Cardiac septum (tissue), 1 donor: ENCODE measurements around the gene ILF3. TPM values are rescaled to one million over a fixed set of nuclear protein-coding genes. Genes with fewer than 3 reads are reported as not detected.

Experiments
- DNase-seq: peaks from one replicate; pipeline ENCODE4 v3.0.0-alpha.2; 2020; ENCODE audit warnings: low spot score
- intact Hi-C: fragments of 100-400 bp; cut with DNase I; formaldehyde crosslinking; loops from one replicate; pipeline ENCODE4 v1.14.0; 2022
- microRNA-seq: library from miRNA; unstranded; fragments of <30 nt; microRNA quantifications from one replicate; pipeline ENCODE4 v1.2.0, GENCODE V29; 2020
- total RNA-seq: library from RNA; stranded (reverse); fragmentation: NEBNext Ultra II Directional; extraction: Animal tissue kit (Norgen Biotek cat#: 25700); gene quantifications from one replicate; pipeline ENCODE4 v1.2.1, GENCODE V29; 2021
- donor health status: DM: no; HTN: no; CAD: no.

ILF3 gene
- total RNA-seq, 1 donor from 2014 or later: 115 TPM

DNA sequence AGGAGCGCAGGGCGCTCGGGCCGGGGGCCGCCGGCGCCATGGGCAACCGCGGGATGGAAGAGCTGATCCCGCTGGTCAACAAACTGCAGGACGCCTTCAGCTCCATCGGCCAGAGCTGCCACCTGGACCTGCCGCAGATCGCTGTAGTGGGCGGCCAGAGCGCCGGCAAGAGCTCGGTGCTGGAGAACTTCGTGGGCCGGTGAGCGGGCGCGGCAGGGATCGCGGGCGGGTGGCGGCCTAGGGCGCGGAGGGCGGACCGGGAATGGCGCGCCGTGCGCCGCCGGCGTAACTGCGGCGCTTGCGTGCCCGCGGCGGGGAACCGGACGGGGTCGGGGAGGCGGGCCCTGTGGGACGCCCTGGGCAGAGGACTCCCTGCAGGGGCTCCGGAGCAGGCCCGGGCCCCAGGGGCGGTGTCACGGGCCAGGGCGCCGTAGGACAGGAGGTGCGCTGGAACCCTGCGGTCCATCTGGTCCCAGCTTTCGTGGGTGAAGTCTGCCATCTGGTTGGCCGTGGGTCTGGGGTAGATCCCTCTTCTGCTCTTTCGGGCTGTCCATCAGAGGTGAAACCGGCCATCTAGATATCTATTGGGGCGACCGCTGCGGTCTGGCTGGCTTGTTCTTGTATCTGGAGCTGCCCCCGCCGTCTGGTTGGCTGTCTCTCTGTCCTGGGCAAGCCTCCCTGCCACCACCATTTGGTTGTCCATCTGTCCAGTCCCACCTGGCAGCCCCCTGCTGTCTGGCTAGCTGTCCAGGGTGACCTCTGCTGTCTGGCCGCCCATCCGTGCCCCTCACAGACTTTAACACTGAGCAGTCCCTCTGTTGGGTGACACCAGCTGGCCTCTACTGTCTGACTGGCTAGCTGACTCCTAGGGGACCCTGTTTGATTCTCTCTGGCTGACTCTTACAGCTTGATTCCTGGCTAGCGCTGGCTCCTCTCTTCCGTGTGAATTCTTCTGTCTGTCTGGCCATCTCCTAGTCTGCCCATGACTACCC, 64.4 kb downstream of the ILF3 start:
- intact Hi-C loops: loop anchor here (2.0 kb wide), 1 partner anchor 50 kb away; no protein-coding TSS in a partner anchor
- DNase-seq: peak; percentile 79

DNA sequence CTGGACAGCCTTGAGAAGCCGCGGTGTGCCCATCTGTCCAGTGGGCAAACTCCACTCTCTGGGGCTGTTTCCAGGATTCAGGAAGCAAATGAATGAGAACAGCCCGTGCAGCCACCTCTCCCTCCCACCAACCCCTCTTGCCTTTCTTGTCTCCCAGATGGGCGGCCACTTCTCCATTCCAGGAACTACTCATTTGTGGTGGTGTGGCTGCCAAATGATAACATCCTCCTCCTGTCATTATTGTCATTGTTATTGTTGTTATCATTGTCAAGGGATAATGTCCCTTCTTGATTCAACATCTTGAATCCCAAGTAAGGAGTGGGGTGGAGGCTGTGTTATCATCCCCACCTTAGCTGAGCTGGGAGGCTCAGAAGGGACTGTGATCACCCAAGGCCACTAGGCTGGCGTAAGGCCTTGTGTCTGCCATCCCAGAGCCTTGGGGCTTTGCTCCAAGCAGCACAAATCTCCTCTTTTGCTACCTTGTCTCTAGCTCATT, 65.4 kb downstream of the ILF3 start:
- no peak for DNase-seq
- intact Hi-C loops: loop anchor here (2.0 kb wide), 1 partner anchor 49 kb away; no protein-coding TSS in a partner anchor

DNA sequence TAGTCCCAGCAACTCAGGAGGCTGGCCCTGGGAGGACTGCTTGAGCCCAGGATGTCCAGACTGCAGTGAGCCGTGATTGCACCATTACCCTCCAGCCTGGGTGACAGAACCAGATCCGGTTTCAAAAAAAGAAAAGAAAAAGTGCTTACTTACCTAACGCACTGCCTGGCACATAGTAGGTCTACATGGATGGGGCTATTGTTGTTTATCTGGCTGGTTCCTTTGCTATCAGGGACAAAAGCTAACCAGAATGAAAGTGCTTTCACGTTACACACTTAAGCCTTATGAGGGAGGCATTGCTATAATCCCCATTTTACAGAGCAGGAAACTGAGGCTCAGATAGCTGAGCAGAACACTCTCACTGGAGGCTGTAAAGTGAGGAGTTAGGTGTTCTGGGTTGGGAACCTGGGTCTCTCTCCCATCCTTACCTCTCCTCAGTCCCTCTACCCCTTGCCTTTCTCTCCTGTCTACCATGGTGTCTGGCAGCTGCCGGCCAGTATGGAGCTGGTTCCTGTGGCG, 66.5 kb downstream of the ILF3 start:
- intact Hi-C loops: no loop called here
- no peak for DNase-seq

DNA sequence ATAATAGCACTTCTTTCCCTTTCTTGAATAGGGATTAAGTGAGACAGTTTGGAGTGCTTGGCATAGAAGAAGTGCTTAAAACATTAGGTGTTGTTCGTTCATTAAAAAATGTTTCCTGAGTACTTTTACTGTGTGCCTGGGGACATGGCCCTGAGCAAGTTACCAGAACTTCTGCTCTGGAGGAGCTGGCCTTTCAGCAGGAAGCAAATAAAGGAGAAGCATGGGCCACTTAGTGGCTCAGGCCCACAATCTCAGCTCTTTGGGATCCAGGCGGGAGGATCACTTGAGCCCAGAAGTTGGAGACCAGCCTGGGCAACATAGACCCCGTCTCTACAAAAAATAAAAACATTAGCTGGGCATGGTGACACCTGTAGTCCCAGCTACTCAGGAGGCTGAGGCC, 69.4 kb downstream of the ILF3 start:
- intact Hi-C loops: no loop called here
- DNase-seq: no peak

DNA sequence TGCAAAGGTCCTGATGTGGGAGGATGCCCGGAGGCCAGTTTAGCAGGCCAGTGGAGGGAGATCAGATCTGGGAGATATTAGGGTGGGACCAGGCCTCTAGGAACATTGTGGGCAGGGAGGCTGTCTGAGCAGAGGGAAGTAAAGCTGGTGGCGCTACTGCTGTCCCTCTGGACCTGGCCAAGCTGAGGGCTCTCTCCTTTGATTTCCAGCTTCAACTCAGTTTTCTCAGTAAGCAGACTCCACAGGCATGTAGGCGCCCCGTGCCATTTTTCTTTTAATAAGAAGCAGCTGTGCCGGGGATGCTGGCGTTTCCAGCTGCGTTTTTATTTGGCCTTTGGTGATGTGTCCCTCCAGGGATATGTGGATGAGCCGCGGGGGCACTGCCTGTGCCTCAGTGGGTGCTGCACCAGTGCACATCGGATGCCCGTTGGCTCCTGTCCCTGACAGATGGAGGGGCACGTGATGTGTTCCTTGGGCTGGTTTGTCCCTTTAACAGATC, 70.5 kb downstream of the ILF3 start:
- DNase-seq: no peak
- intact Hi-C loops: no loop called here

DNA sequence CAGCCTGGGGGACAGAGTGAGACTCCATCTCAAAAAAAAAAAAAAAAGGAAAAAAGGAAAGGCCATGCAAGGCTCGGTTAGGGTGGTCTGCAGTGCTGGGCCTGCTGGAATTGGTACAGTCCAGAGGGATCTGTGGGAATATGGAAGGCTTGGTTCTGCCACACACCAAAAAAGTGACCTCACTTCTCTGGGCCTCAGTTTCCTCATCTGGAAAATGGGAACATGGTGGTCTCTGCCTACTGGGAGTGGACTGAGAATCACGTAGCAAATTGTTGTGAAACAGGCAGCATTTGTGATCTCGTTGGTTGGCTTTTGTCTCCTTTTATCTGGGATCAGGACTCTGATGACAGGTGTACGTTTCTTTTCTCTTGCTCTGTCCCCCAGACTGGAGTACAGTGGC, 71.3 kb downstream of the ILF3 start:
- intact Hi-C loops: no loop called here
- DNase-seq: no peak

DNA sequence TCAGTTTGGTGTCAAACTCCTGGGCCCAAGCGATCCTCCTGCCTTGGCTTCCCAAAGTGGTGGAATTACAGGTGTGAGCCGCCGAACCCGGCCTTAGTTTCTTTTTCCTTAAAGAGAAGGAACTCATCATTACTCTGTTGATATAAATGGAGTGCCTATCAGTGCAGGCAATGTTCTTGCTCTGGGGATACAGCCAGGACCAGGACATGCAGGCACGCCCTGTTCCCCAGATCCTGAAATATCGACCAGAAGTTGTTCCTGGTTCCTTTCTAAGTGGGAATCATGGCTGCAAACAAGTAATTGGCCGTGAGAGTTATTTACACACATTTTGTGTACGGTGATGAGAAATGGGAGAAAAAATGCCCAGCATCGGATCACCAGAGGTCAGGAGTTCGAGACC, 72.1 kb downstream of the ILF3 start:
- intact Hi-C loops: no loop called here

DNA sequence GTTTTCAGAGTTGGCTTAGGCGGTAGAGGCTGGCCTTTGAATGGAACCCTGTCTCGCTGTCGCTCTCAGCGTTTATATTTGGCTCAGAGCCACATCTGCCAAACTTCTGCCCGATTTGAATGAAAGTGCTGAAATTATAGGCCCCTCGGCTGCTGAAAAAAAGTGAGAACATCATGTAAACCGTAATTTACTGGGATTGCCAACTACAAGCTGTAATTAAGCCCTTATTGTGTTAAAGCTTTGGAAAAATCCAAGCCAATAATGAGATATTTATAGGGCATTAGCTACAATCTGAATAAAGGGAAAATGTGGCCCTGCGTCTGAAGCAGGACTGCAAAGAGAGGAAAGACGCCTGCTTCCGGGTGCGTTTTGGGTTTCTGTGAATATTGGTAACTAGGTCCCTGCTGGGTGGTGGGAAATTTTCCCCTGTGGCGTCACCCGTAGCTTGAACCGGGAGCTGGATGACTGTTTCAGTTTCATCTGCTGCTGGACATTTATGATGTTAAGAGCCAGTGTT, 73.6 kb downstream of the ILF3 start:
- no peak for DNase-seq
- intact Hi-C loops: no loop called here

More for the DNA sequence above, 72.1 kb downstream of the ILF3 start:
- no peak for DNase-seq

DNA sequence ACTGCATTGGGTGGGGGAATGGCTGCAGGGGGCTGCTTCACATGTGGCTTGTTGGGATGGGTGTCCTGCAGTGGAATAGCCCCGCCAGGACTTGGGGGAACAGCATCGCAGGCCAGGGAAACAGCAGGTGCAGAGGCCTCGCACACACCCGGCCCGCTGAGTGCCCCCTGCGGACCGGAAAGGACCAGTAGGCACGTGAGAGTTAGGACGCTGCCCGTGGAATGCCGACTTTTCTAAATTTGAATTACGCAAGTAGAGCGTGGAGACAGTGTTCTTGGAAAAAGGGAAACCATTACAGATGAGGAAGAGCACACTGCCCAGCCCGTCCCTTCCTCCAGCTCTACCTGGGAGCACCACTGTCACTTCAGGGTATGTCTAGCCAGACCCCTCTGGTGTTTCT, 75.3 kb downstream of the ILF3 start:
- DNase-seq: no peak
- intact Hi-C loops: no loop called here

DNA sequence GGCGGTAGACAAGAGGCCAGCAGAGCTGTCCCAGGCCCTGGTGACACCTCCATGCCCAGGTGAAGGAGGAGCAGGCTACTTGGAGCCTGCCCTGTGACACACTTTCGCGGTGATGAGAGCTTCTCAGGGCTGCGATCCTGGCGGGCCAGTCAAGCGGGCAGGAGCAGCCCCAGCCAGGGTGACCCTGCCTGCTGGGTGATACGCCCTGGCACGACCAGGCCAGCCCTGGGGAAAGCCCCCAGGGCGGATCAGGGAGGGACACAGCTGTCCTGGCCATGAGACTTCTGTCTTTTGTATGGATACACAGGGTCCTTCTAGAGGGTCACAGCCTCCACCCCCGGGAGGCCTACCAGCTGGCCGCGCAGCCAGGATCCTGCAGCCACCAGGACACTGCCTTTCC, 76.8 kb downstream of the ILF3 start:
- DNase-seq: no peak
- intact Hi-C loops: no loop called here

DNA sequence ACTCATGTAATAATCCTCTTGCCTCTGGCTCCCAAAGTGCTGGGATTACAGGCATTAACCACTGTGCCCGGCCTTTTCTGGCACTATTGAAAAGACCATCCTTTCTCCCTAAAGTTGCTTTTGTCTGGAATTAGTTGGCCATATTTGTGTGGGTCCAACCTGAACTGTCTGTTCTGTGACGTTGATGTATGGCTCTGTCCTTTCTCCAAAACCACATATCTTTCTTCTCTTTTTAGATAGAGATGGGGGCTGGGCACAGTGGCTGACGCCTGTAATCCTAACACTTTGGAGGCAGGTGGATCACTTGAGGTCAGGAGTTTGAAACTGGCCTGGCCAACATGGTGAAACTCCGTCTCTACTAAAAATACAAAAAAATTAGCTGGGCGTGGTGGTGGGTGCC, 81.6 kb downstream of the ILF3 start:
- intact Hi-C loops: no loop called here
- DNase-seq: no peak

DNA sequence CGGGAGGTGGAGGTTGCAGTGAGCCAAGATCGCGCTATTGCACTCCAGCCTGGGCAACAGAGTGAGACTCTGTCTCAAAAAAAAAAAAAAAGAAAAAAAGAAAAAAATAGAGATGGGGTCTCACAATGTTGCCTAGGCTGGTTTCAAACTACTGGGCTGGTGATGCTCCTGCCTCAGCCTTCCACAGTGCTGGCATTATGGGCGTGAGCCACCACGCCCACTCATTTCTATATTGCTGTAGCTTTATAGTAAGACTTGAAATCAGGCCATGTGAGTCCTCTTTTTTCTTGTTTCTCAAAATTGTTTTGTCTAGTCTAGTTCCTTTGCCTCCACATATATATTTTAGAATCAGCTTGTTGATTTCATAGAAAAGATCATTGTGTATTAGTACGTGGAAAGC, 82.0 kb downstream of the ILF3 start:
- no peak for DNase-seq
- intact Hi-C loops: no loop called here

DNA sequence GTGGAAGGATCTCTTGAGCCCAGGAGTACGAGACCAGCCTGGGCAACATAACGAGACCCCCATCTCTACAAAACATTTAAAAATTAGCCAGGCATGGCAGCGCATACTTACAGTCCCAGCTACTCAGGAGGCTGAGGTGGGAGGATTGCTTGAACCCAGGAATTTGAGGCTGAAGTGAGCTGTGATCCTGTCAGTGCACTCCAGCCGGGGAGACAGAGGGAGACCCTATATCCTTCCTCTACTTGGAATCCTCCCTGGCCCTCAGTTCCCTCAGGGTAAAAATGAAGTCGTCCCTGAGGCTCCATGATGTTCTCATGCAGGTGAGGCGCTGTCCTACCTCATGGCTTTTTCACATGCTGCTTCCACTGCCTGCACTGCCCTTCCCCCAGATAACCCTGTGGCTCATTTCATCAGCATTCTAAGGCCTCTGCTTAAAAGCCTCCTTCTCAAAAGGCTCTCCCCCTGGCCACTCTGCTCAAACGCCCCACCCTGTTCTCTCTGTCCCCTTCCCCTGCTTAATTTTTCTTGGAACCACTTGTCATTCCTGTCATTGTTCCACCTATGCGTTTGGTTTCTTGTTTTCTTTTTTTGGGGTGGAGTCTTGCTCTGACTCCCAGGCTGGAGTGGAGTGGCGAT, 82.9 kb downstream of the ILF3 start:
- intact Hi-C loops: no loop called here

DNA sequence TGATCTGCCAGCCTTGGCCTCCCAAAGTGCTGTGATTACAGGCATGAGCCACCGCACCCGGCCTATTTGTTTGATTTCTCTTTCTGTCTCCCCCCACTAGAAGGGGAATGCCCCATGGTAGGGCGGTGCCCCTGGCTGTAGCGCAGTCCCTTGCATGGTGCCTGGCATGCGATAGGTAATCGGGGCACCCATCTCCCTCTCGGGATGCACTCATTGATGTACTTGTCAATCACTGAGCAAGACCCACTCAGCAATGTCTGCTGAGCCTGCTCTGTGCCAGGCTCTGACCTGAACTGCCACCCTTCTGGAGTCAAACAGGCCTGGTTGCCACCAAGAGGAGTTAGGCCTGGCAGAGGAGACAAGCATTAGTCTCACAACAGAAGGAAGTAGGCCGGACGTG, 83.6 kb downstream of the ILF3 start:
- no peak for DNase-seq
- intact Hi-C loops: no loop called here

More for the DNA sequence above, 82.9 kb downstream of the ILF3 start:
- DNase-seq: no peak

DNA sequence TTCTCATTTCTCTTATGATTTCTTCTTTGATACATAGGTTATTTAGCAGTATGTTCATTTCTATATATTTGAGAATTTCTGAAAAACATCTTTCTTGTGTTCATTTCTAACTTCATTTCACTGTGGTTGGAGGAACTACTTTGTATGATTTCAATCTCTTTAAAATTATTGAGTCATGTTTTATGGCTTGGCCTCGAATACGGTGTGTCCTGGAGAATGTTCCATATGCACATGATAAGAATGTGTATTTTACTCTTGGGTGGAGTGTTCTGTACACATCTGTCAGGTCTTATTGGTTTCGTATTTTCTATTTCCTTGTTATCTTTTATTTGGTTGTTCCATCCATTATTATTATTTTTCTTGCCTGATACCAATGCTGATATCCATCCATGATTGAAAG, 86.7 kb downstream of the ILF3 start:
- intact Hi-C loops: no loop called here
- no peak for DNase-seq

Small RNA genes lying within 50 kb of the gene (microRNA-seq; reads per million reads assigned to microRNA genes)
- gene MIR638: not detected

Other genes starting within 250 kb of the ILF3 start
- gene PDE4A, start 233.8 kb upstream of the ILF3 start, total RNA-seq: 8.2 TPM
- gene KEAP1, start 151.0 kb upstream of the ILF3 start, total RNA-seq: 66.7 TPM
- gene S1PR5, start 136.9 kb upstream of the ILF3 start, total RNA-seq: 0.75 TPM
- gene ATG4D, start 110.4 kb upstream of the ILF3 start, total RNA-seq: 47.6 TPM
- 10.8 TPM for gene KRI1, start 88.3 kb upstream of the ILF3 start, total RNA-seq
- 14.9 TPM for gene CDKN2D, start 85.4 kb upstream of the ILF3 start, total RNA-seq
- gene AP1M2, start 67.0 kb upstream of the ILF3 start, total RNA-seq: not detected
- gene SLC44A2, start 28.8 kb upstream of the ILF3 start, total RNA-seq: 114 TPM
- 24.9 TPM for gene QTRT1, start 47.1 kb downstream of the ILF3 start, total RNA-seq
- gene DNM2, start 63.7 kb downstream of the ILF3 start, total RNA-seq: 138 TPM
- 25.6 TPM for gene TMED1, start 181.9 kb downstream of the ILF3 start, total RNA-seq
- 0.32 TPM for gene C19orf38, start 194.1 kb downstream of the ILF3 start, total RNA-seq
- 28.1 TPM for gene CARM1, start 217.2 kb downstream of the ILF3 start, total RNA-seq